ENCODE results near the gene PAN2.

Gene PAN2

GRCh38 chr12:56333679-56334489 lies at the start of gene PAN2:
Gene PAN2 (minus strand): TSS chr12:56334000. CDS start chr12:56333094, 906 bp downstream.
- Histone ChIP-seq H3K36me3 (ENCODE audit: insufficient read depth, insufficient read length, low read length) (no peaks in the 10 kb centered on the region), H3K4me1 (ENCODE audit: insufficient read depth, insufficient read length) (peaks cover 10% of the 10 kb centered on the region), H3K9ac (ENCODE audit: insufficient read length, low read depth) (peak within 1 kb of the TSS; percentile 85), H3K4me3 (ENCODE audit: insufficient read length, low read depth) (peak within 1 kb of the TSS; percentile 73), H3K9me3 (ENCODE audit: insufficient read depth, low read length) (no peaks in the 10 kb centered on the region), H3K27me3 (ENCODE audit: insufficient read depth, insufficient read length) (no peaks in the 10 kb centered on the region)
- TF ChIP-seq SUZ12 (IDR thresholded peaks at IDR 0.05; ENCODE audit: extremely low read depth, insufficient read depth, insufficient read length) (no peak), ZNF274 (IDR thresholded peaks at IDR 0.05; ENCODE audit: low read depth, low read length) (no peak), YY1 (IDR thresholded peaks at IDR 0.05; ENCODE audit: insufficient read depth, insufficient read length) (no peak)
- DNase-seq (ENCODE audit: low read depth, low spot score) = peak; percentile 96

GRCh38 chr12:56382611-56383010 lies 48.8 kb upstream of the PAN2 start:
- Histone ChIP-seq H3K4me3 (ENCODE audit: insufficient read length, low read depth) (no peak overlapping the region), H3K27me3 (ENCODE audit: insufficient read depth, insufficient read length) (no peaks in the 10 kb centered on the region), H3K36me3 (ENCODE audit: insufficient read depth, insufficient read length, low read length) (no peaks in the 10 kb centered on the region), H3K9ac (ENCODE audit: insufficient read length, low read depth) (no peak overlapping the region), H3K9me3 (ENCODE audit: insufficient read depth, low read length) (no peaks in the 10 kb centered on the region), H3K4me1 (ENCODE audit: insufficient read depth, insufficient read length) (no peaks in the 10 kb centered on the region)
- TF ChIP-seq YY1 (IDR thresholded peaks at IDR 0.05; ENCODE audit: insufficient read depth, insufficient read length) (no peak), ZNF274 (IDR thresholded peaks at IDR 0.05; ENCODE audit: low read depth, low read length) (no peak), SUZ12 (IDR thresholded peaks at IDR 0.05; ENCODE audit: extremely low read depth, insufficient read depth, insufficient read length) (no peak)
- no peak for DNase-seq (ENCODE audit: low read depth, low spot score)

- no peak overlapping the region for H3K9ac ChIP-seq (ENCODE audit: insufficient read length, low read depth)
Measured at GRCh38 chr12:56377989-56378316, 44.2 kb upstream of the PAN2 start.

GRCh38 chr12:56377310-56377988 lies 43.6 kb upstream of the PAN2 start:
- Histone ChIP-seq H3K27me3 (ENCODE audit: insufficient read depth, insufficient read length) (no peaks in the 10 kb centered on the region), H3K4me3 (ENCODE audit: insufficient read length, low read depth) (no peak overlapping the region), H3K9me3 (ENCODE audit: insufficient read depth, low read length) (peaks cover 11% of the 10 kb centered on the region; the same call in 1 of the 2 replicates), H3K4me1 (ENCODE audit: insufficient read depth, insufficient read length) (no peaks in the 10 kb centered on the region), H3K9ac (ENCODE audit: insufficient read length, low read depth) (no peak overlapping the region), H3K36me3 (ENCODE audit: insufficient read depth, insufficient read length, low read length) (no peaks in the 10 kb centered on the region)
- no peak for TF ChIP-seq SUZ12 (IDR thresholded peaks at IDR 0.05; ENCODE audit: extremely low read depth, insufficient read depth, insufficient read length)
- no peak for TF ChIP-seq YY1 (IDR thresholded peaks at IDR 0.05; ENCODE audit: insufficient read depth, insufficient read length)
- TF ChIP-seq ZNF274 (IDR thresholded peaks at IDR 0.05; ENCODE audit: low read depth, low read length) = no peak
- DNase-seq (ENCODE audit: low read depth, low spot score) = peak; percentile 48

More at GRCh38 chr12:56377989-56378316, 44.2 kb upstream of the PAN2 start:
- H3K27me3 ChIP-seq (ENCODE audit: insufficient read depth, insufficient read length) = no peaks in the 10 kb centered on the region
- TF ChIP-seq ZNF274 (IDR thresholded peaks at IDR 0.05; ENCODE audit: low read depth, low read length) = no peak
- no peak for TF ChIP-seq YY1 (IDR thresholded peaks at IDR 0.05; ENCODE audit: insufficient read depth, insufficient read length)
- TF ChIP-seq SUZ12 (IDR thresholded peaks at IDR 0.05; ENCODE audit: extremely low read depth, insufficient read depth, insufficient read length) = no peak
- H3K36me3 ChIP-seq (ENCODE audit: insufficient read depth, insufficient read length, low read length) = no peaks in the 10 kb centered on the region
- DNase-seq (ENCODE audit: low read depth, low spot score) = no peak
- H3K4me3 ChIP-seq (ENCODE audit: insufficient read length, low read depth) = no peak overlapping the region
- H3K9me3 ChIP-seq (ENCODE audit: insufficient read depth, low read length) = peaks cover 11% of the 10 kb centered on the region; the same call in 1 of the 2 replicates
- no peaks in the 10 kb centered on the region for H3K4me1 ChIP-seq (ENCODE audit: insufficient read depth, insufficient read length)

- Histone ChIP-seq H3K9me3 (ENCODE audit: insufficient read depth, low read length) (peaks cover 11% of the 10 kb centered on the region; the same call in 1 of the 2 replicates), H3K4me3 (ENCODE audit: insufficient read length, low read depth) (no peak overlapping the region), H3K4me1 (ENCODE audit: insufficient read depth, insufficient read length) (no peaks in the 10 kb centered on the region), H3K27me3 (ENCODE audit: insufficient read depth, insufficient read length) (no peaks in the 10 kb centered on the region), H3K9ac (ENCODE audit: insufficient read length, low read depth) (no peak overlapping the region), H3K36me3 (ENCODE audit: insufficient read depth, insufficient read length, low read length) (no peaks in the 10 kb centered on the region)
- TF ChIP-seq ZNF274 (IDR thresholded peaks at IDR 0.05; ENCODE audit: low read depth, low read length) = no peak
- no peak for TF ChIP-seq YY1 (IDR thresholded peaks at IDR 0.05; ENCODE audit: insufficient read depth, insufficient read length)
- TF ChIP-seq SUZ12 (IDR thresholded peaks at IDR 0.05; ENCODE audit: extremely low read depth, insufficient read depth, insufficient read length) = no peak
- no peak for DNase-seq (ENCODE audit: low read depth, low spot score)
Measured at GRCh38 chr12:56375598-56376434, 42.0 kb upstream of the PAN2 start.

GRCh38 chr12:56374726-56375597 lies 41.2 kb upstream of the PAN2 start:
- no peak overlapping the region for H3K4me3 ChIP-seq (ENCODE audit: insufficient read length, low read depth)

More at GRCh38 chr12:56374726-56375597, 41.2 kb upstream of the PAN2 start:
- peaks cover 11% of the 10 kb centered on the region; the same call in 1 of the 2 replicates for H3K9me3 ChIP-seq (ENCODE audit: insufficient read depth, low read length)
- no peak for DNase-seq (ENCODE audit: low read depth, low spot score)
- TF ChIP-seq YY1 (IDR thresholded peaks at IDR 0.05; ENCODE audit: insufficient read depth, insufficient read length) (no peak), SUZ12 (IDR thresholded peaks at IDR 0.05; ENCODE audit: extremely low read depth, insufficient read depth, insufficient read length) (no peak), ZNF274 (IDR thresholded peaks at IDR 0.05; ENCODE audit: low read depth, low read length) (no peak)
- no peaks in the 10 kb centered on the region for H3K4me1 ChIP-seq (ENCODE audit: insufficient read depth, insufficient read length)
- H3K27me3 ChIP-seq (ENCODE audit: insufficient read depth, insufficient read length) = no peaks in the 10 kb centered on the region
- H3K36me3 ChIP-seq (ENCODE audit: insufficient read depth, insufficient read length, low read length) = no peaks in the 10 kb centered on the region
- no peak overlapping the region for H3K9ac ChIP-seq (ENCODE audit: insufficient read length, low read depth)

All from NT2/D1 (cell line).